DOHH2 (cell line): ENCODE data around the gene TTC3.
"Not testable (repeated sequence)": the region's sequence is repeated elsewhere in the genome, so short reads cannot be mapped to it uniquely, and the experiment has no call there.

Experiments used
- CTCF ChIP-seq: fragments of 200-600 bp; sonication (generic); IDR thresholded peaks from one replicate; pipeline ENCODE4 v1.5.1; 2014; ENCODE audit warnings: antibody characterized with exemption, mild to moderate bottlenecking, low read depth, low read length; ENCODE audit not compliant: poor library complexity, severe bottlenecking
- EZH2phosphoT487 ChIP-seq: fragments of 200-600 bp; sonication (generic); IDR thresholded peaks from 2 replicates; pipeline ENCODE4 v1.6.1; 2017; ENCODE audit warnings: borderline replicate concordance, mild to moderate bottlenecking, antibody characterized with exemption, low read length, moderate library complexity, mixed read lengths

DNA sequence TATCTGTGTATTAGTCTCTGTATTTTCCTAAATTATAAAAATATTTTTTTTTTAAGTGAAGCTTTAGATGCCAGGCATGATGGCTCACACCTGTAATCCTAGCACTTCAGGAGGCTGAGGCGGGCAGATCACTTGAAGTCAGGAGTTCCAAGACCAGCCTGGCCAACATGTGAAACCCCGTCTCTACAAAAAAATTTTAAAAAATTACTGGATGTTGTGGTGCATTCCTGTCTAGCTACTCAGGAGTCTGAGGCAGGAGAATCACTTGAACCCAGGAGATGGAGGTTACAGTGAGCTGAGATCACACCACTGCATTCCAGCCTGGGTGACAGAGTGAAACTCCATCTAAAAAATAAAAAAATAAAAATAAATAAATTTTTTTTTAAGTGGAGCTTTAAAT is 43.4 kb downstream of the TTC3 start:
- not testable (repeated sequence) for TF ChIP-seq CTCF, EZH2phosphoT487
